Loucy (cell line): Measurements from ENCODE around the gene DIP2B.

Source experiments
- H2AFZ ChIP-seq: fragments of 200-600 bp; sonication (generic); 2 replicates; pipeline ENCODE4 v1.6.0; 2016; ENCODE audit warnings: antibody characterized with exemption, mild to moderate bottlenecking, low read length, moderate library complexity
- H3F3A ChIP-seq: fragments of 200-600 bp; 2 replicates; pipeline ENCODE4 v1.6.0; 2016; ENCODE audit warnings: antibody characterized with exemption, low read depth, mild to moderate bottlenecking
- H3K27me3 ChIP-seq: fragments of 200-600 bp; sonication (generic); 2 replicates; pipeline ENCODE4 v1.6.1; 2014; ENCODE audit warnings: low read length, mild to moderate bottlenecking; ENCODE audit not compliant: insufficient read depth, poor library complexity, severe bottlenecking
- H3K36me3 ChIP-seq: fragments of 200-600 bp; sonication (generic); 2 replicates; pipeline ENCODE4 v1.6.1; 2016; ENCODE audit warnings: low read length; ENCODE audit not compliant: insufficient read depth
- H3K4me1 ChIP-seq: fragments of 200-600 bp; sonication (generic); 2 replicates; pipeline ENCODE4 v1.5.1; 2014; ENCODE audit warnings: low read length, mild to moderate bottlenecking; ENCODE audit not compliant: insufficient read depth, poor library complexity, severe bottlenecking
- H3K4me2 ChIP-seq: fragments of 200-600 bp; sonication (generic); 2 replicates; pipeline ENCODE4 v1.6.0; 2014; ENCODE audit warnings: antibody characterized with exemption, low read length, low read depth, mild to moderate bottlenecking; ENCODE audit not compliant: poor library complexity, severe bottlenecking
- H3K4me3 ChIP-seq: fragments of 200-600 bp; sonication (generic); 2 replicates; pipeline ENCODE4 v1.5.1; 2014; ENCODE audit warnings: low read length, mild to moderate bottlenecking, mixed read lengths; ENCODE audit not compliant: poor library complexity, severe bottlenecking
- H3K79me2 ChIP-seq: fragments of 200-600 bp; sonication (generic); 2 replicates; pipeline ENCODE4 v1.6.1; 2014; ENCODE audit warnings: low read length; ENCODE audit not compliant: insufficient read depth
- H3K9ac ChIP-seq: fragments of 200-600 bp; sonication (generic); 2 replicates; pipeline ENCODE4 v1.6.0; 2014; ENCODE audit warnings: mild to moderate bottlenecking, low read depth, low read length, moderate library complexity; ENCODE audit not compliant: poor library complexity, severe bottlenecking
- H3K9me2 ChIP-seq: fragments of 200-600 bp; sonication (generic); replicated peaks from 2 replicates; pipeline ENCODE4 v1.6.1; 2016; ENCODE audit warnings: low read depth, low read length, mixed read lengths
- H3K9me3 ChIP-seq: fragments of 200-600 bp; sonication (generic); 2 replicates; pipeline ENCODE4 v1.6.1; 2014; ENCODE audit warnings: mild to moderate bottlenecking, antibody characterized with exemption, low read length, low read depth; ENCODE audit not compliant: insufficient read depth
- H4K20me1 ChIP-seq: fragments of 200-600 bp; sonication (generic); 2 replicates; pipeline ENCODE4 v1.6.0; 2014; ENCODE audit warnings: antibody characterized with exemption, low read length, mild to moderate bottlenecking; ENCODE audit not compliant: insufficient read depth, poor library complexity, severe bottlenecking
- CTCF ChIP-seq: fragments of 200-600 bp; sonication (generic); conservative IDR thresholded peaks from 2 replicates; pipeline ENCODE4 v1.5.1; 2014; ENCODE audit warnings: mild to moderate bottlenecking, antibody characterized with exemption, low read length
- EZH2phosphoT487 ChIP-seq: fragments of 200-600 bp; IDR thresholded peaks from 2 replicates; pipeline ENCODE4 v1.6.1; 2018; ENCODE audit warnings: antibody characterized with exemption, mild to moderate bottlenecking, moderate library complexity, borderline replicate concordance

The DIP2B gene

GRCh38 chr12:50745861-50746260, 241.1 kb downstream of the DIP2B start:
- no peaks in the 10 kb centered on the region for H3K9me3 ChIP-seq
- no peak for TF ChIP-seq EZH2phosphoT487
- no peak for TF ChIP-seq CTCF
- peaks cover 50% of the 10 kb centered on the region; the same call in 1 of the 2 replicates for H3K36me3 ChIP-seq
- no peak overlapping the region for H3K9ac ChIP-seq
- no peak overlapping the region for H2AFZ ChIP-seq
- H3F3A ChIP-seq: no peaks in the 10 kb centered on the region
- no peak overlapping the region for H3K4me3 ChIP-seq
- no peaks in the 10 kb centered on the region for H3K79me2 ChIP-seq
- H3K27me3 ChIP-seq: no peaks in the 10 kb centered on the region
- no peaks in the 10 kb centered on the region for H3K9me2 ChIP-seq
- H3K4me2 ChIP-seq: no peak overlapping the region
- no peaks in the 10 kb centered on the region for H3K4me1 ChIP-seq
- no peaks in the 10 kb centered on the region for H4K20me1 ChIP-seq

DNA sequence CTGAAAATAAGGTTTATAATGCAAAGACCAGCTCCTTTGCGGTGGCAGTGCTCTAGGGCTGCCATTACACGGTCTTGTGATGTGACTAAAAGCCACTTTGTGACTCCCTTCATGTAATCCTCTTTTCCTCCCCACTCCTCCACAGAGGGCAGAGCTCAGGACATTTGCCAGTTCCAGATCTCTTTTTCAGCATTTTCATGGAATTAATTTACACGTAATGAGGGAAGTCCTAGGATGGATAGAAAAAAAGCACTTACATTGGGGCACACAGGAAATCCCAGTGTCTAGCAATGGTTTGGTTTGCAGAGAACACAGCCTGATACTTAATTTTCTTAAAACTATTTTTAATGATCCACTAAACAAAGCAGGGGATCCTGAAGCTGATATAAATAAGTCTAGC, 241.6 kb downstream of the DIP2B start:
- Histone ChIP-seq H3F3A (no peaks in the 10 kb centered on the region), H3K4me3 (no peak overlapping the region), H3K79me2 (no peaks in the 10 kb centered on the region), H3K4me2 (no peak overlapping the region), H3K9me3 (no peaks in the 10 kb centered on the region), H3K9me2 (no peaks in the 10 kb centered on the region), H3K9ac (no peak overlapping the region), H3K36me3 (peaks cover 45% of the 10 kb centered on the region; the same call in 1 of the 2 replicates), H3K27me3 (no peaks in the 10 kb centered on the region), H2AFZ (no peak overlapping the region), H3K4me1 (no peaks in the 10 kb centered on the region), H4K20me1 (no peaks in the 10 kb centered on the region)
- TF ChIP-seq EZH2phosphoT487 (no peak), CTCF (no peak)

GRCh38 chr12:50747817-50748216, 243.0 kb downstream of the DIP2B start:
- Histone ChIP-seq H3K4me2 (no peak overlapping the region), H4K20me1 (no peaks in the 10 kb centered on the region), H3K36me3 (peaks cover 38% of the 10 kb centered on the region; the same call in 1 of the 2 replicates), H3K9me2 (no peaks in the 10 kb centered on the region), H3K4me3 (no peak overlapping the region), H3K4me1 (no peaks in the 10 kb centered on the region), H3K9ac (no peak overlapping the region), H3F3A (no peaks in the 10 kb centered on the region), H2AFZ (no peak overlapping the region), H3K27me3 (no peaks in the 10 kb centered on the region), H3K9me3 (no peaks in the 10 kb centered on the region), H3K79me2 (no peaks in the 10 kb centered on the region)
- TF ChIP-seq CTCF (no peak), EZH2phosphoT487 (no peak)
